Measurements from ENCODE around the gene FGFR3. TPM values are rescaled to one million over a fixed set of nuclear protein-coding genes. Genes with fewer than 3 reads are reported as not detected.

The FGFR3 gene
- total and polyA plus RNA-seq, 2 of the 8 experiments (the other 6 are each of a cell fraction or from before 2014, with no cell fraction given) = 9.0 to 19.5 TPM

DNA sequence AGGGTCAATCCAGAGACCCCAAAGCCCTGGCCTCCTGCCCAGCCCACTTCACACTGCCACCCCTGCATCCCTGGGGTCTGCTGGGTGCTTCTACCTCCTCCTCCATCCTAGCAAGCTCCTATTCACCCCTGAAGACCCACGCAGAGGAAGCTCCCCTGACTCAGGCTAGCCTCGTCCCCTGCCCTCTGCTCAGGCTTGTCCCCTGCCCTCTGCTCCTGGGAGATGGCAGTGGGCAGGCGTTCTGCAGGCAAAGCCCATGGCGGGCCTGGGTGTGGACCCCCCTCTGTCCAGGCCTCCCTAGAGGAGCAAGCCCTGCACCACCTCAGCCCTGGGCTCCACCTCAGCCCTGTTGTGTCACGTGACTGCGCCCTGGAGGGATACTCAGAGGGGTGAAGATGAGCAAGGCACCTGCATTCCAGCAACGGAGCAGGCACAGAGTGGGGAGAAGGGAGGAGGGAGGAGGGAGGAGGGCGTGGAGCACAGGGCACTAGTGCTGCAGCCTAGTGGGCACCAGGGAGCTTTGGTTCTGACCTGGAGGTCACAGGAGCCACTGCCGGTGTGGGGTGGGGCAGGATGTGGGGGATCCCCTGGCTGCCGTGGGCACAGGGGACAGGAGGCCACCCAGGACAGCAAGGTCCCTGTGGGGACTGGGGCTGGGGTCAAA lies 27.6 kb upstream of the FGFR3 start:
- 68% methylated on average over 9 of the region's 10 CpGs; no CpG with 5 or more reads in 1 of the 2 experiments for WGBS, 2 experiments (ENCODE audit: extremely low coverage in 1 of 2, insufficient coverage in 1 of 2, insufficient read length in 1 of 2, insufficient replicate concordance in 2 of 2, low coverage in 1 of 2, low lambda C conversion rate in 2 of 2, missing lambda C conversion rate in 1 of 2)
- Histone ChIP-seq H3K4me2 (ENCODE audit: insufficient read depth in 1 of 2, low read depth in 2 of 2, low read length in 2 of 2) (peak overlapping the region in 1 of 2 experiments; percentile 30; a peak in 1 of 4 replicates), H3K14ac (ENCODE audit: insufficient read length) (no peak overlapping the region), H2BK120ac (replicated peaks; ENCODE audit: low read depth, low read length) (no peak overlapping the region), H2AFZ (ENCODE audit: low read length) (no peak overlapping the region), H4K20me1 (replicated peaks in 1 of 2; ENCODE audit: control insufficient read depth in 1 of 2, insufficient read depth in 2 of 2, low read length in 2 of 2) (no peaks in the 10 kb centered on the region), H3K9ac (replicated peaks in 1 of 4; ENCODE audit: extremely low read depth in 1 of 4, low read depth in 3 of 4, low read length in 3 of 4) (no peak overlapping the region), H3K4me1 (replicated peaks in 1 of 4; ENCODE audit: control insufficient read depth in 3 of 4, insufficient read depth in 4 of 4, low read length in 3 of 4) (peaks cover 5 to 39% (median 27%) of the 10 kb centered on the region in 4 experiments), H2BK20ac (ENCODE audit: low read length) (peak overlapping the region; percentile 95), H3K4ac (replicated peaks; ENCODE audit: insufficient read length, low read depth, low read length) (peak overlapping the region; percentile 23), H3K27ac (ENCODE audit: low read depth, low read length) (no peak overlapping the region), H3K56ac (replicated peaks; ENCODE audit: insufficient read length, low read depth, low read length) (no peak overlapping the region), H3K23ac (ENCODE audit: insufficient read length) (no peak overlapping the region), H2BK5ac (ENCODE audit: low read depth, low read length) (peak overlapping the region; percentile 83; the same call in 1 of the 2 replicates), H4K91ac (replicated peaks; ENCODE audit: insufficient read length, low read length) (peak overlapping the region; percentile 45), H3K79me1 (ENCODE audit: low read depth, low read length) (no peaks in the 10 kb centered on the region), H2BK12ac (ENCODE audit: low read depth, low read length) (peak overlapping the region; percentile 97; the same call in 1 of the 2 replicates), H4K5ac (ENCODE audit: insufficient read length, low read depth, low read length) (no peak overlapping the region), H3K23me2 (ENCODE audit: low read depth, low read length) (peaks cover 4% of the 10 kb centered on the region; the same call in 1 of the 2 replicates), H3K4me3 (ENCODE audit: extremely low read depth in 1 of 4, insufficient read depth in 2 of 4, low read depth in 3 of 4, low read length in 4 of 4) (no peak overlapping the region), H2BK15ac (ENCODE audit: low read length) (peak overlapping the region; percentile 88), H4K8ac (ENCODE audit: extremely low read depth, insufficient read depth, low read length) (0 out of 2 replicates have a peak overlapping the region, but pooled peaks have one; percentile 15), H3K27me3 (replicated peaks in 1 of 4; ENCODE audit: control insufficient read depth in 3 of 4, extremely low read depth in 1 of 4, insufficient read depth in 3 of 4, low read length in 3 of 4) (peaks cover 0 to 5% (median 0%) of the 10 kb centered on the region in 4 experiments; a peak in 2 of 7 replicates), H3K18ac (ENCODE audit: extremely low read depth, low read length) (peak overlapping the region; percentile 90), H3K79me2 (ENCODE audit: control insufficient read depth in 1 of 2, insufficient read depth in 2 of 2, low read length in 2 of 2) (no peaks in the 10 kb centered on the region), H2AK5ac (ENCODE audit: low read depth, low read length) (peak overlapping the region; percentile 78; the same call in 1 of the 2 replicates), H3K36me3 (ENCODE audit: control insufficient read depth in 2 of 4, insufficient read depth in 4 of 4, low read length in 3 of 4) (no peaks in the 10 kb centered on the region), H3K9me3 (ENCODE audit: insufficient read depth in 2 of 2, low read depth in 1 of 2, low read length in 1 of 2) (no peaks in the 10 kb centered on the region)
- ChIA-PET POLR2A (ENCODE audit: partially characterized antibody) (interaction anchor here (1.0 to 4.9 kb wide), 10 partner anchors 9 to 53 kb away, joined by 3 to 24 read pairs (median 4); partner anchors contain the start of genes FGFR3, SLBP, TACC3 and TMEM129), CTCF (ENCODE audit: partially characterized antibody) (interaction anchor here (0.6 to 71.2 kb wide), 3 partner anchors 1 to 648 kb away, joined by 3 to 2507 read pairs (median 2507); partner anchors contain the start of gene FGFR3)
- FAIRE-seq (no peak), DNase-seq (ENCODE audit: low read depth in 1 of 2, low spot score in 2 of 2) (no peak)
- TF ChIP-seq, protein P1, sequence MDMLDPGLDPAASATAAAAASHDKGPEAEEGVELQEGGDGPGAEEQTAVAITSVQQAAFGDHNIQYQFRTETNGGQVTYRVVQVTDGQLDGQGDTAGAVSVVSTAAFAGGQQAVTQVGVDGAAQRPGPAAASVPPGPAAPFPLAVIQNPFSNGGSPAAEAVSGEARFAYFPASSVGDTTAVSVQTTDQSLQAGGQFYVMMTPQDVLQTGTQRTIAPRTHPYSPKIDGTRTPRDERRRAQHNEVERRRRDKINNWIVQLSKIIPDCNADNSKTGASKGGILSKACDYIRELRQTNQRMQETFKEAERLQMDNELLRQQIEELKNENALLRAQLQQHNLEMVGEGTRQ (IDR thresholded peaks at IDR 0.05; ENCODE audit: low read length) = peak; percentile 47; the same call in 1 of the 2 replicates
- no peak for TF ChIP-seq JUND (IDR thresholded peaks at IDR 0.05; ENCODE audit: low read length)
- TF ChIP-seq HDAC2 (IDR thresholded peaks at IDR 0.05; ENCODE audit: borderline replicate concordance in 1 of 2, low read depth in 2 of 2, low read length in 2 of 2) = no peak
- TF ChIP-seq TEAD4 (IDR thresholded peaks at IDR 0.05; ENCODE audit: low read depth, low read length) = peak; percentile 67
- TF ChIP-seq, protein P2, sequence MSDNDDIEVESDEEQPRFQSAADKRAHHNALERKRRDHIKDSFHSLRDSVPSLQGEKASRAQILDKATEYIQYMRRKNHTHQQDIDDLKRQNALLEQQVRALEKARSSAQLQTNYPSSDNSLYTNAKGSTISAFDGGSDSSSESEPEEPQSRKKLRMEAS (IDR thresholded peaks at IDR 0.05) = 0 out of 2 replicates have a peak, but pooled peaks have one; percentile 25
- no peak for TF ChIP-seq HDAC6 (IDR thresholded peaks at IDR 0.05; ENCODE audit: low read depth, low read length)

Data from H1 (cell line).